Neural crest cell (in vitro differentiated cells): ENCODE results near the gene KLRF1. TPM values are rescaled to one million over a fixed set of nuclear protein-coding genes. Genes with fewer than 3 reads are reported as not detected.

Experiments
- DNase-seq: peaks from one replicate; pipeline ENCODE4 v3.0.0; 2021; ENCODE audit warnings: low read depth, mixed read lengths, low spot score
- H3K27ac Mint-ChIP-seq: one replicate; pipeline ENCODE4 v1.8.0; 2021; ENCODE audit warnings: mild to moderate bottlenecking, mixed read lengths; ENCODE audit not compliant: unreplicated experiment
- H3K27me3 Mint-ChIP-seq: 2 replicates; pipeline ENCODE4 v1.8.0; 2021; ENCODE audit warnings: low read depth, mild to moderate bottlenecking, mixed read lengths
- H3K36me3 Mint-ChIP-seq: 2 replicates; pipeline ENCODE4 v1.8.0; 2021; ENCODE audit warnings: low read depth, mild to moderate bottlenecking, mixed read lengths
- H3K4me1 Mint-ChIP-seq: 2 replicates; pipeline ENCODE4 v1.8.0; 2021; ENCODE audit warnings: mixed read lengths
- H3K4me3 Mint-ChIP-seq: one replicate; pipeline ENCODE4 v1.8.0; 2021; ENCODE audit warnings: mild to moderate bottlenecking, mixed read lengths
- H3K9me3 Mint-ChIP-seq: 2 replicates; pipeline ENCODE4 v1.8.0; 2021; ENCODE audit warnings: mixed read lengths
- total RNA-seq: library from RNA; stranded (reverse); gene quantifications from 2 replicates; pipeline ENCODE4 v1.2.1, GENCODE V29; 2021
- TF ChIP-seq, protein P1 (sequence below): fragments of 200-600 bp; sonication (generic); conservative IDR thresholded peaks from 2 replicates; pipeline ENCODE4 v1.5.0; 2021; ENCODE audit warnings: antibody characterized with exemption, mild to moderate bottlenecking

The KLRF1 gene
- total RNA-seq, 1 donor from 2014 or later, result not detected

DNA sequence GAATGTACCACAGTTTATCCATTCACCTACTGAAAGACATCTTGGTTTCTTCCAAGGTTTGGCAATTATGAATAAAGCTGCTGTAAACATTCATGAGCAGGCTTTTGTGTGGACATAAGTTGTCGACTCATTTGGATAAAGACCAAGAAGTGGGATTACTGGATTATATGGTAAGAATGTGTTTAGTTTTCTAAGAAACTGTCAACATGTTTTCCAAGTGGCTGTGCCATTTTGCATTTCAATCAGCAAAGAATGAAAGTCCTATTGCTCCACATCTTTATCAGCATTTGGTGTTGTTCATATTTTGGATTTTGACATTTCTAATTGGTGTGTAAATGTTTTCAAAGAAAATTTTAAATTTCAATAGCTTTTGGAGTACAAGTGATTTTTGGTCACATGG, 27.3 kb upstream of the KLRF1 start:
- peaks cover 2% of the 10 kb centered on the region for H3K9me3 Mint-ChIP-seq
- H3K36me3 Mint-ChIP-seq, result no peaks in the 10 kb centered on the region
- TF ChIP-seq, protein P1, sequence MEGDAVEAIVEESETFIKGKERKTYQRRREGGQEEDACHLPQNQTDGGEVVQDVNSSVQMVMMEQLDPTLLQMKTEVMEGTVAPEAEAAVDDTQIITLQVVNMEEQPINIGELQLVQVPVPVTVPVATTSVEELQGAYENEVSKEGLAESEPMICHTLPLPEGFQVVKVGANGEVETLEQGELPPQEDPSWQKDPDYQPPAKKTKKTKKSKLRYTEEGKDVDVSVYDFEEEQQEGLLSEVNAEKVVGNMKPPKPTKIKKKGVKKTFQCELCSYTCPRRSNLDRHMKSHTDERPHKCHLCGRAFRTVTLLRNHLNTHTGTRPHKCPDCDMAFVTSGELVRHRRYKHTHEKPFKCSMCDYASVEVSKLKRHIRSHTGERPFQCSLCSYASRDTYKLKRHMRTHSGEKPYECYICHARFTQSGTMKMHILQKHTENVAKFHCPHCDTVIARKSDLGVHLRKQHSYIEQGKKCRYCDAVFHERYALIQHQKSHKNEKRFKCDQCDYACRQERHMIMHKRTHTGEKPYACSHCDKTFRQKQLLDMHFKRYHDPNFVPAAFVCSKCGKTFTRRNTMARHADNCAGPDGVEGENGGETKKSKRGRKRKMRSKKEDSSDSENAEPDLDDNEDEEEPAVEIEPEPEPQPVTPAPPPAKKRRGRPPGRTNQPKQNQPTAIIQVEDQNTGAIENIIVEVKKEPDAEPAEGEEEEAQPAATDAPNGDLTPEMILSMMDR, result no peak
- H3K27ac Mint-ChIP-seq, result no peak overlapping the region
- no peaks in the 10 kb centered on the region for H3K4me1 Mint-ChIP-seq
- no peak for DNase-seq
- no peak overlapping the region for H3K4me3 Mint-ChIP-seq
- no peaks in the 10 kb centered on the region for H3K27me3 Mint-ChIP-seq

- no peak for DNase-seq
- H3K4me1 Mint-ChIP-seq, result no peaks in the 10 kb centered on the region
- TF ChIP-seq, protein P1, result no peak
- H3K36me3 Mint-ChIP-seq, result no peaks in the 10 kb centered on the region
- no peak overlapping the region for H3K27ac Mint-ChIP-seq
- peaks cover 2% of the 10 kb centered on the region for H3K9me3 Mint-ChIP-seq
- no peaks in the 10 kb centered on the region for H3K27me3 Mint-ChIP-seq
- H3K4me3 Mint-ChIP-seq, result no peak overlapping the region
Measured at GRCh38 chr12:9805883-9806282, 21.4 kb upstream of the KLRF1 start.

DNA sequence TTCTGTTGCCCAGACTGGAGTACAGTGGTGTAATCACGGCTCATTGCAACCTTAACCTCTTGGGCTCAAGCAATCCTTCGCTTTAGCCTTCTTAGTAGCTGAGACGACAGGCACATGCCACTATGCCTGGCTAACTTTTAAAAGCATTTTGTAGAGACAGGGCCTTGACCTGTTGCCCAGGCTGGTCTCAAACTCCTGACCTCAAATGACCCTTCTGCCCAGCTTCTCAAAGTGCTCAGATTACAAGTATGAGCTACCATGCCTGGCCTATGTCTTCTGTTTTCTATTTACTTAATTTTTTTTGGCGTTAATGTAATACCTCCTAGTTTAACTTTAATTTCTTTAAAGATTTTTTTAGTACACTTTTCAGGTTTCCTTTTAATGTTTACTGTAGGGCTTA, 20.6 kb upstream of the KLRF1 start:
- Mint-ChIP-seq H3K36me3 (no peaks in the 10 kb centered on the region), H3K27ac (no peak overlapping the region), H3K4me3 (no peak overlapping the region), H3K4me1 (no peaks in the 10 kb centered on the region), H3K27me3 (no peaks in the 10 kb centered on the region), H3K9me3 (peaks cover 2% of the 10 kb centered on the region)
- TF ChIP-seq, protein P1, result no peak
- DNase-seq, result no peak

- Mint-ChIP-seq H3K9me3 (no peaks in the 10 kb centered on the region), H3K36me3 (no peaks in the 10 kb centered on the region), H3K4me3 (no peak overlapping the region)
Measured at GRCh38 chr12:9808504-9808903, 18.8 kb upstream of the KLRF1 start.

DNA sequence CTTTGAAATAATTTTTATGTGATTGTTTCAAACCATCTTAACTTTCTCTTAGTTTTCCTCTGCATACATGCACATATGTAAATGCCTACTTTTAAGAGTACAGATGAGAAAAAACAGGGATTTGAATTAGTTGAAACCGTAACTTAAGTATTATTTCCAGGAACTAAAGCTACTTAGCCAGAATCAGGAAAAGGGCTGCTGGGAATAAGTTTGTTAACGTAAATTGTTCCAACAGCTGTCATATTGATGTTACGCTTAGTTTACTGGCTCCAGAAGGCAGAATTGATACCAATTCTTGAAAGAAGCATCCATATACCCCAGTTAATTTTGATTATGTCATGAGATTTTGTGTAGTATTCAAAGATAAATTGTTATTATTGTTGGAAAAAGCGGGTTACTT, 17.9 kb upstream of the KLRF1 start:
- Mint-ChIP-seq H3K27me3 (no peaks in the 10 kb centered on the region), H3K4me1 (no peaks in the 10 kb centered on the region), H3K4me3 (no peak overlapping the region), H3K9me3 (no peaks in the 10 kb centered on the region), H3K36me3 (no peaks in the 10 kb centered on the region), H3K27ac (no peak overlapping the region)
- TF ChIP-seq, protein P1, result no peak
- no peak for DNase-seq

More at GRCh38 chr12:9808504-9808903, 18.8 kb upstream of the KLRF1 start:
- H3K4me1 Mint-ChIP-seq, result no peaks in the 10 kb centered on the region
- no peaks in the 10 kb centered on the region for H3K27me3 Mint-ChIP-seq
- no peak overlapping the region for H3K27ac Mint-ChIP-seq
- DNase-seq, result no peak
- TF ChIP-seq, protein P1, result no peak

- Mint-ChIP-seq H3K4me3 (no peak overlapping the region), H3K4me1 (no peaks in the 10 kb centered on the region), H3K27ac (no peak overlapping the region), H3K9me3 (no peaks in the 10 kb centered on the region), H3K36me3 (no peaks in the 10 kb centered on the region), H3K27me3 (no peaks in the 10 kb centered on the region)
- TF ChIP-seq, protein P1, result no peak
- no peak for DNase-seq
Measured at GRCh38 chr12:9809866-9810265, 17.4 kb upstream of the KLRF1 start.
